Measurements from ENCODE around the gene FOXJ3.

DNA sequence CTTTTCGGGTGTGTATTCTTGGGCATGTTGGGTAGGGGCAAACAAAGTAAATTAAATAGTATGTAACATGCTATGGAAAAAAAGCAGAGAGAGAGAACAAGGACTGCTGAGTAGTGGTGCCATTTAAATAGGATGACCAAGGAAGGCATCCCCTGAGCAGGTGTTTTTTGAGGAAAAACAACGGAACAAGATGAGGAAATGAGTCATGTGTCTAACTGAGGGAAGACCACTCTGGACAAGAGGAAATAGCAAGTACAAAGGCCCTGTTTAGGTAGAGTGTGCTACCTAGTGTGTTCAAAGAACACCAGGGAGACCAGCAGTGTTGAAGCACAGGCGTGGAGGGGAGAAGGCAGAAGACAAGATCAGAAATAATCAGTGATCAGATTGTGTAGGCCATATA is 150.4 kb downstream of the FOXJ3 start:
- TF ChIP-seq, protein P1, sequence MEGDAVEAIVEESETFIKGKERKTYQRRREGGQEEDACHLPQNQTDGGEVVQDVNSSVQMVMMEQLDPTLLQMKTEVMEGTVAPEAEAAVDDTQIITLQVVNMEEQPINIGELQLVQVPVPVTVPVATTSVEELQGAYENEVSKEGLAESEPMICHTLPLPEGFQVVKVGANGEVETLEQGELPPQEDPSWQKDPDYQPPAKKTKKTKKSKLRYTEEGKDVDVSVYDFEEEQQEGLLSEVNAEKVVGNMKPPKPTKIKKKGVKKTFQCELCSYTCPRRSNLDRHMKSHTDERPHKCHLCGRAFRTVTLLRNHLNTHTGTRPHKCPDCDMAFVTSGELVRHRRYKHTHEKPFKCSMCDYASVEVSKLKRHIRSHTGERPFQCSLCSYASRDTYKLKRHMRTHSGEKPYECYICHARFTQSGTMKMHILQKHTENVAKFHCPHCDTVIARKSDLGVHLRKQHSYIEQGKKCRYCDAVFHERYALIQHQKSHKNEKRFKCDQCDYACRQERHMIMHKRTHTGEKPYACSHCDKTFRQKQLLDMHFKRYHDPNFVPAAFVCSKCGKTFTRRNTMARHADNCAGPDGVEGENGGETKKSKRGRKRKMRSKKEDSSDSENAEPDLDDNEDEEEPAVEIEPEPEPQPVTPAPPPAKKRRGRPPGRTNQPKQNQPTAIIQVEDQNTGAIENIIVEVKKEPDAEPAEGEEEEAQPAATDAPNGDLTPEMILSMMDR (IDR thresholded peaks at IDR 0.05), result no peak
- TF ChIP-seq EZH2 (IDR thresholded peaks at IDR 0.05; ENCODE audit: borderline replicate concordance, insufficient read depth, low read depth, low read length, poor library complexity, severe bottlenecking), result no peak
